HepG2 (cell line): Measurements from ENCODE around the gene PANK2. TPM values are rescaled to one million over a fixed set of nuclear protein-coding genes. Genes with fewer than 3 reads are reported as not detected.

Experiments
- ADNP ChIP-seq: sonication (generic); formaldehyde crosslinking; IDR thresholded peaks from 2 replicates; pipeline ENCODE4 v1.4.0; 2020; ENCODE audit warnings: missing genetic modification reagents
- ARID2 ChIP-seq: sonication (generic); formaldehyde crosslinking; IDR thresholded peaks from 2 replicates; pipeline ENCODE4 v1.8.1; 2022; ENCODE audit warnings: mild to moderate bottlenecking, missing genetic modification reagents, borderline replicate concordance
- CC2D1A ChIP-seq: sonication (generic); formaldehyde crosslinking; IDR thresholded peaks from 2 replicates; pipeline ENCODE4 v1.8.1; 2023; ENCODE audit warnings: mild to moderate bottlenecking, missing genetic modification reagents
- CREB3 ChIP-seq: sonication (generic); formaldehyde crosslinking; IDR thresholded peaks from 2 replicates; pipeline ENCODE4 v1.5.0; 2020; ENCODE audit warnings: missing genetic modification reagents
- DMAP1 ChIP-seq: IDR thresholded peaks from 2 replicates; pipeline ENCODE4 v1.6.1; 2016
- FOXJ3 ChIP-seq: sonication (generic); formaldehyde crosslinking; IDR thresholded peaks from 2 replicates; pipeline ENCODE4 v1.4.0; 2020; ENCODE audit warnings: missing genetic modification reagents, mild to moderate bottlenecking, borderline replicate concordance
- GPBP1L1 ChIP-seq: sonication (generic); formaldehyde crosslinking; IDR thresholded peaks from 2 replicates; pipeline ENCODE4 v1.5.0; 2020; ENCODE audit warnings: mild to moderate bottlenecking, missing genetic modification reagents
- JUND ChIP-seq: sonication (generic); formaldehyde crosslinking; IDR thresholded peaks from 2 replicates; pipeline ENCODE4 v1.8.0; 2022; ENCODE audit warnings: mild to moderate bottlenecking, missing genetic modification reagents
- LBX2 ChIP-seq: sonication (generic); formaldehyde crosslinking; IDR thresholded peaks from 2 replicates; pipeline ENCODE4 v1.5.0; 2020; ENCODE audit warnings: missing genetic modification reagents, mild to moderate bottlenecking, borderline replicate concordance
- MAX ChIP-seq: IDR thresholded peaks from 2 replicates; pipeline ENCODE4 v1.6.1; 2012; ENCODE audit warnings: inconsistent platforms
- RAD21 ChIP-seq: fragments of 450-650 bp; formaldehyde crosslinking; IDR thresholded peaks from 2 replicates; pipeline ENCODE4 v1.5.0; 2020; ENCODE audit warnings: mild to moderate bottlenecking
- SATB2 ChIP-seq: sonication (generic); formaldehyde crosslinking; IDR thresholded peaks from 2 replicates; pipeline ENCODE4 v1.5.0; 2020; ENCODE audit warnings: missing genetic modification reagents
- TFE3 ChIP-seq: IDR thresholded peaks from 2 replicates; pipeline ENCODE4 v1.6.1; 2016
- TGIF2 ChIP-seq: IDR thresholded peaks from 2 replicates; pipeline ENCODE4 v1.6.1; 2016; ENCODE audit warnings: control low read depth, missing compliant biosample characterization
- ZFX ChIP-seq: sonication (generic); formaldehyde crosslinking; IDR thresholded peaks from 2 replicates; pipeline ENCODE4 v1.4.0; 2020; ENCODE audit warnings: mild to moderate bottlenecking, low read depth, missing genetic modification reagents, moderate library complexity
- ZNF282 ChIP-seq: fragments of 450-650 bp; IDR thresholded peaks from 2 replicates; pipeline ENCODE4 v1.6.1; 2018; ENCODE audit not compliant: partially characterized antibody
- ZNF30 ChIP-seq: sonication (generic); formaldehyde crosslinking; IDR thresholded peaks from 2 replicates; pipeline ENCODE4 v1.5.0; 2020; ENCODE audit warnings: mild to moderate bottlenecking, missing genetic modification reagents
- ZNF446 ChIP-seq: sonication (generic); formaldehyde crosslinking; IDR thresholded peaks from 2 replicates; pipeline ENCODE4 v1.5.0; 2020; ENCODE audit warnings: mild to moderate bottlenecking, missing genetic modification reagents
- ZNF562 ChIP-seq: sonication (generic); formaldehyde crosslinking; IDR thresholded peaks from 2 replicates; pipeline ENCODE4 v1.8.0; 2022; ENCODE audit warnings: missing genetic modification reagents, borderline replicate concordance
- ZNF605 ChIP-seq: sonication (generic); formaldehyde crosslinking; IDR thresholded peaks from 2 replicates; pipeline ENCODE4 v1.8.0; 2022; ENCODE audit warnings: mild to moderate bottlenecking, missing genetic modification reagents
- ZNF747 ChIP-seq: sonication (generic); formaldehyde crosslinking; IDR thresholded peaks from 2 replicates; pipeline ENCODE4 v1.8.1; 2023; ENCODE audit warnings: missing genetic modification reagents, mild to moderate bottlenecking, borderline replicate concordance
- ZNF773 ChIP-seq: sonication (generic); formaldehyde crosslinking; IDR thresholded peaks from 2 replicates; pipeline ENCODE4 v1.4.0; 2020; ENCODE audit warnings: missing genetic modification reagents, borderline replicate concordance
- ZNF782 ChIP-seq: sonication (generic); formaldehyde crosslinking; IDR thresholded peaks from 2 replicates; pipeline ENCODE4 v1.4.0; 2020; ENCODE audit warnings: missing genetic modification reagents, mild to moderate bottlenecking, borderline replicate concordance
- ZNF841 ChIP-seq: sonication (generic); formaldehyde crosslinking; IDR thresholded peaks from 2 replicates; pipeline ENCODE4 v1.8.1; 2023; ENCODE audit warnings: missing genetic modification reagents, borderline replicate concordance
- polyA plus RNA-seq, 8 experiments: library from polyadenylated mRNA; depleted of rRNA in 3 of 8; stranded (reverse) in 7 of 8; unstranded in 1 of 8; fragments of >200 nt; fragmentation: Illumina TruSeq in 4 of 8; extraction: Trizol in 4 of 8; gene quantifications; 2 replicates each; pipeline versions ENCODE4 v1.2.1 to v1.2.3, GENCODE V29; 2011 to 2016; ENCODE audit warnings: low read depth in 4 of 8, missing spikeins in 1 of 8, mixed read lengths in 1 of 8; ENCODE audit not compliant: insufficient read depth in 1 of 8
- total RNA-seq, 5 experiments: library from RNA; depleted of rRNA; stranded (reverse); fragments of >200 nt; fragmentation: Illumina TruSeq; extraction: Trizol; gene quantifications; 2 replicates each; pipeline ENCODE4 v1.2.3, GENCODE V29; 2016; ENCODE audit warnings: low read depth in 1 of 5
- TF ChIP-seq, protein P1 (sequence below): sonication (generic); formaldehyde crosslinking; IDR thresholded peaks from 2 replicates; pipeline ENCODE4 v1.8.1; 2023; ENCODE audit warnings: mild to moderate bottlenecking, missing genetic modification reagents

Gene PANK2
- total and polyA plus RNA-seq, 2 of the 13 experiments (the other 11 are each of a cell fraction or from before 2014, with no cell fraction given) = 39.2 to 123 TPM

DNA sequence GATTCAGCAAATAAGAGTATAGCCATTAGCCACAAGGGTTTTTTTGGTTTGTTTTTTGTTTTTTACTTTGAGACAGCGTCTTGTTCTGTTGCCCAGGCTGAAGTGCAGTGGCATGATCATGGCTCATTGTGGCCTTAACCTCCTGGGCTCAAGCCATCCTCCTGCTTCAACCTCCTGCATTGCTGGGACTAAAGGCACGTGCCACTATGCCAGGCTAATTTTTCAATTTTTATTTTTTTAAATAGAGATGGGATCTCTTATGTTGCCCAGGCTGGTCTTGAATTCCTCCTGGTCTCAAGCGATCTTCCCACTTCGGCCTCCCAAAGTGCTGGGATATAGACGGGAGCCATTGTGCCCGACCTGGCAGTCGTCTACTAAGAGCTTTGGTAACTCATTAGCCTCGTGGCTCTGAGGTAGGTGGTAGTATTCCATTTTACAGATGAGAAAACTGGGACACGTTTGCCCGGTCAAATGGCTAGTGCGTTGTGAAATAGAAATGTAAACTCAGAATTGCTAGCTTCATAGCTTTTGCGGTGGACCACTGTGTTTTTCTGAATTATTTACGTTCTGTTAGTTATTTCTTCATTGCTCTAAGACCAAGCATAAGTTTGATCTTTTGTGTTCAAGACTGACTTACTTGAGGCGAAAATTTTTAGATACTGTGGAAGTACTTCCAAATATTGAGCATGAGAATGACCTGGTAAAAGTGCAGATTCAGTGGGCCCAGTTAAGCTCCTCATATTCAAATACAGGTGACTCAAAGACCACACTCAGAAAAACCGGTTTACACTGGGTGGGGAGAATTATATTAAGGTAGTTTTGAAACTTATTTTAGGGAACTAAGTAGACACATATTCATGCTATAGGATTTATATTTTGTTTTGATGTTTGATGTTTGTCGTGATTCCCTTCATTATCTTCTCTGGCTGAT lies 2.1 kb downstream of the PANK2 start (continued):
- 0 out of 2 replicates have a peak, but pooled peaks have one; percentile 71 for TF ChIP-seq CREB3 (CRISPR knock-in tag)
- no peak for TF ChIP-seq ZNF282
- 0 out of 2 replicates have a peak, but pooled peaks have one; percentile 42 for TF ChIP-seq FOXJ3 (CRISPR knock-in tag)
- no peak for TF ChIP-seq CC2D1A (CRISPR knock-in tag)
- 0 out of 2 replicates have a peak, but pooled peaks have one; percentile 23 for TF ChIP-seq ZFX
- no peak for TF ChIP-seq ZNF30 (CRISPR knock-in tag)
- peak; percentile 75; the same call in 1 of the 2 replicates for TF ChIP-seq ADNP (CRISPR knock-in tag)
- TF ChIP-seq MAX = 0 out of 2 replicates have a peak, but pooled peaks have one; percentile 17
- TF ChIP-seq ZNF782 (CRISPR knock-in tag) = 0 out of 2 replicates have a peak, but pooled peaks have one; percentile 36
- no peak for TF ChIP-seq ZNF562
- no peak for TF ChIP-seq JUND (CRISPR knock-in tag)
- no peak for TF ChIP-seq TGIF2 (CRISPR knock-in tag)
- TF ChIP-seq TFE3 = no peak
- no peak for TF ChIP-seq LBX2 (CRISPR knock-in tag)
- no peak for TF ChIP-seq ZNF446
- no peak for TF ChIP-seq ZNF605 (CRISPR knock-in tag)
- no peak for TF ChIP-seq GPBP1L1 (CRISPR knock-in tag)
- peak; percentile 64; the same call in 1 of the 2 replicates for TF ChIP-seq SATB2 (CRISPR knock-in tag)
- TF ChIP-seq ARID2 = no peak
- no peak for TF ChIP-seq ZNF841
- TF ChIP-seq RAD21 (CRISPR knock-in tag) = 0 out of 2 replicates have a peak, but pooled peaks have one; percentile 7
- TF ChIP-seq ZNF773 (CRISPR knock-in tag) = no peak
- TF ChIP-seq, protein P1, sequence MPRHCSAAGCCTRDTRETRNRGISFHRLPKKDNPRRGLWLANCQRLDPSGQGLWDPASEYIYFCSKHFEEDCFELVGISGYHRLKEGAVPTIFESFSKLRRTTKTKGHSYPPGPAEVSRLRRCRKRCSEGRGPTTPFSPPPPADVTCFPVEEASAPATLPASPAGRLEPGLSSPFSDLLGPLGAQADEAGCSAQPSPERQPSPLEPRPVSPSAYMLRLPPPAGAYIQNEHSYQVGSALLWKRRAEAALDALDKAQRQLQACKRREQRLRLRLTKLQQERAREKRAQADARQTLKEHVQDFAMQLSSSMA (CRISPR knock-in tag) = no peak
- TF ChIP-seq DMAP1 (CRISPR knock-in tag) = 0 out of 2 replicates have a peak, but pooled peaks have one; percentile 23
- no peak for TF ChIP-seq ZNF747 (CRISPR knock-in tag)
